GM13976 (cell line): Measurements from ENCODE around the gene DYNC1H1.
A peak's percentile ranks its signal among the peaks of the same experiment; 100 is the strongest.

Experiments used
- DNase-seq: peaks from one replicate; pipeline ENCODE4 v3.0.0; 2012; ENCODE audit warnings: low spot score
- in situ Hi-C: fragments of 300-500 bp; cut with MboI; formaldehyde crosslinking; loops from one replicate; pipeline ENCODE4 v1.12.0; 2022; ENCODE audit warnings: low sequenced_read_pairs, mixed read lengths, inconsistent platforms; ENCODE audit not compliant: unreplicated experiment
- TF ChIP-seq, protein P1 (sequence below): IDR thresholded peaks from 2 replicates; pipeline ENCODE4 v1.5.1; 2012; ENCODE audit warnings: borderline replicate concordance, mild to moderate bottlenecking; ENCODE audit not compliant: insufficient read depth; ENCODE audit errors: extremely low read depth, missing control alignments, control extremely low read depth

The DYNC1H1 gene

DNA sequence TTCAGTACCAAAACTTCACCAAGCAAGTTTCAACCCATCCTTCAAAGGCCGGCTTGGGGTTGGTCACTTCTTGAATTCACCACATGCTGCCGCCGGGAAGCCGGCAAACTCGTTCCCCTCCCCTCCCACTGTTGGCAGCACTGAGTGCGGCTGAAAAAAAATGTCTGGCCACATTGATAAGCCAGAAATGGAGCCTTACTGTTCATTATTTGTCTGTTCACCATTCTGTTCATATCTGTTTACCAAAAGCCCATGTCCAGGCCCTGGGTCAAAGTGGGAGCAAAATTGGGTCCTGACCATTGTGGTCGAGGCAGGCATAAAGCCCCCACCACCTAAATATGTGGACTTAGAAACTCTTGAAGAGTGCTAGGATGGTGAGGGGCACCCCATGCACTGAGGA lies 129.7 kb downstream of the DYNC1H1 start:
- in situ Hi-C loops: no loop called here
- no peak for DNase-seq

DNA sequence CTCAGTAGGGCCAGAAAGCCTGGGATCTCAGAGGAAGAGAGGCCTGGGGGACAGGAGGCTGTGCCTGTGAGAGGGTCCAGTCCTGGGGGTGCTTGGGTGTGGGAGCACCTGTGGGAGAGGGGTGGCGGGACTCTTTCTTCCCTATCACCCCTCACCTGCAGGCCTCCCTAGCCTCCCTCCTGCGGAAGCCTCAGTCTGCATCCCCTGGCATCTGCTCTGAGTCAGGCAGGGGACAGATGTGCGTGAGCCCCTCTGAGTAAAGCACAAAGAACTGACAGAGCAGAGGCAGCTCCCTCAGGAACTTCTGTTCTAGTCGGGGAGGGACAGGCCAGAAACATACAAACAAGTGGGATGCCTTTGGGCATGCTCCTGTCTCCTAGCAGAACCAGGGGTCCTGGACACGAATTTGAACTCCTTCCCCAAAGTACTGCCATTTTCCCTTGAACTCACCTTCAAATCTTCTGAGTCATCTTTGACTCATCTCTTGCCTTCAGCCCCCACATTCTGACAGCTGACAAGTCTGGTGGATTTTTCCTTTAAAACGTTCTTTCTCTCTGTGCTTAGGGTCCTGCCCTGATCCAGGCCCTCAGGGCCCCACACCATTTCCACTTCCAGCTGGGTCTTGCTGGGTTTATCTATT lies 131.0 kb downstream of the DYNC1H1 start:
- in situ Hi-C loops: no loop called here
- TF ChIP-seq, protein P1, sequence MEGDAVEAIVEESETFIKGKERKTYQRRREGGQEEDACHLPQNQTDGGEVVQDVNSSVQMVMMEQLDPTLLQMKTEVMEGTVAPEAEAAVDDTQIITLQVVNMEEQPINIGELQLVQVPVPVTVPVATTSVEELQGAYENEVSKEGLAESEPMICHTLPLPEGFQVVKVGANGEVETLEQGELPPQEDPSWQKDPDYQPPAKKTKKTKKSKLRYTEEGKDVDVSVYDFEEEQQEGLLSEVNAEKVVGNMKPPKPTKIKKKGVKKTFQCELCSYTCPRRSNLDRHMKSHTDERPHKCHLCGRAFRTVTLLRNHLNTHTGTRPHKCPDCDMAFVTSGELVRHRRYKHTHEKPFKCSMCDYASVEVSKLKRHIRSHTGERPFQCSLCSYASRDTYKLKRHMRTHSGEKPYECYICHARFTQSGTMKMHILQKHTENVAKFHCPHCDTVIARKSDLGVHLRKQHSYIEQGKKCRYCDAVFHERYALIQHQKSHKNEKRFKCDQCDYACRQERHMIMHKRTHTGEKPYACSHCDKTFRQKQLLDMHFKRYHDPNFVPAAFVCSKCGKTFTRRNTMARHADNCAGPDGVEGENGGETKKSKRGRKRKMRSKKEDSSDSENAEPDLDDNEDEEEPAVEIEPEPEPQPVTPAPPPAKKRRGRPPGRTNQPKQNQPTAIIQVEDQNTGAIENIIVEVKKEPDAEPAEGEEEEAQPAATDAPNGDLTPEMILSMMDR: no peak
- DNase-seq: peak; percentile 49

More for the DNA sequence above, 129.7 kb downstream of the DYNC1H1 start:
- TF ChIP-seq, protein P1: no peak

DNA sequence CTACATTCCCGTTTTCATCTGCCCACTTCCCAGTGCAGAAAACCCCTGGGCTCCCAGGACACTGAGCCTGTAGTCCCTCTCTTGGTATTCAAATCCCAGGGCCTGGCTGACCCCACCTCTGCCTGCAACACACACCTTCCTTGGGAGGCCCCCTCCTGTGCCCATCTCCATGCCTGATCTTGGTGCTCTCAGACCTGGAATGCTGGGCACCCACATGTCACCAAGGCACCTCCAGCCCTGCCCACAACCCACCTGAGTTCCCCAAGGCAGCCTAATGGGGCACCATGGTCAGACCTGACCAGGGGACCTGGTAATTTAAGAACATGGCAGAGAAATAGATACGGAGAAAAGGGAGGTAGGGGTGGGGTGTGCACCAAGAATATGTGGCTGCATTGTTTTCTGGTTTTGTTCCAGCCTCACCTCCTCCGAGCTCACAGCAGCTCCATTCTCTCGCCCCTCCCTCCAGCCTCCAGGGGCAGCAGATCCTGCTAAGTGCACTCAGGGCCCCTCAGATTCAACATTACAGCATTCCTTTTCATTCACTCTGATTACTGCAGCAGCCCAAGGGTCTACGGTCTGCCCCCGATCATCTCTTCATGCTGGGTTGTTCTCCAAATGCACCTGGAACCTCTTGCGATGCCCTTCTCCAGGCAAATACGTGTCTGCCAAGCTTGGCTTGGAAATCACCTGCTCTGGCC lies 131.6 kb downstream of the DYNC1H1 start:
- in situ Hi-C loops: no loop called here
- TF ChIP-seq, protein P1: no peak
- DNase-seq: no peak

DNA sequence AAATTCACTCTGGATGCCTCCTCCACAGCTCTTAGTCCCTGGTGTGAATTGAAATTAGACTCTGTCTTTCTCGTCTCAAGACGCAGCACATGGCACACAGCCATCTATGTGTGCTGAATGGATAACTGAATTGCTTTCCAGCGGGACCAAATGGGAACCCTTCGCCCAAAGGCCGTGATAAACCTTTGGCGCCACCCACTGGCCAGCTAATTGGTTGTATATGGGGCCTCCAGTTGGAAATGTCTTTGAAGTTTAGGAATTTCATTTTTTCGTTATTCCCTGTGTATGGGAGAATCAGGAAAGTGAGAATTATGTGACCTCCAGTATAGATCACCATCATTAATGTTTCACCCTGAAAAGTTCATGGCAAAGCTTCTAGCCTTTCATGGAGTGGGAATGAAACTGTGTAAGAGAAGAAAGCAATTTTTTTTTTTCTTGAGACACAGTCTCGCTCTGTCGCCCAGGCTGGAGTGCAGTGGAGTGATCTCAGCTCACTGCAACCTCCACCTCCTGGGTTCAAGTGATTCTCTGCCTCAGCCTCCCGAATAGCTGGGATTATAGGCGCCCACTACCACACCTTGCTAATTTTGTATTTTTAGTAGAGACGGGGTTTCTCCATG lies 132.3 kb downstream of the DYNC1H1 start:
- DNase-seq: peak; percentile 72
- in situ Hi-C loops: no loop called here
- TF ChIP-seq, protein P1: peak; percentile 65

DNA sequence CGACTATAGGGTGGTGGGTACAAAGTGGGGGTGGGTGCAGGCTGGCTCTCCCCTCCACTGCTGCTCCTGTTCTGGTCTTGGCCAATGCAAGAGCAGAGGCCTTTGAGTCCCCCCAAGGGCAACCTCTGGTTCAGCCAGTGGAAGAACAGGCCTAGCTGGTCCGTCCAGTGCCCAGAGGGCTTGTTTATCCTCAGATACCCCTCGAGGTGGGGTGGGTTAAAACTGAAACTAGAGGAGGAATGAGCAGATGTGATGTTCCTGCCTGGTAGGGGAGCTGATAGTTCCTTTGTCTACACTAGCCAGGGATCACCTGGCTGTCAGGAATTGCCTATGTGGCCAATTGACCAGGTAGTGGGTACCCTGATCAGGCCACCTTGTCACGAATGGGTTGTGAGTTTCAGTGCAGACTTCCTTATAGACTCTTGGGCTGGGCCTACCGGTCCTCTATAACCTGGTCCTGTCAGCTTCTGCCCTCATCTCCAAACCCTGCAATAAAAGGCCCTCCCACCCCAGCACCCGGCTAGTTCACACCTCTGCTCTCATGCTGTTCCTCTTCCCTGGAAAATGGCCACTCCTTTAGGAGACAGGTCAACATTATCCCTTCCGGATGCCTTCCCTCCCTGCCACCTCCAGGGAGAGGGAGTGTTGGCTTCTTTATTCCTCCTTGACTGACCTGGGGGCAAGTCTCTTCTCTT lies 133.2 kb downstream of the DYNC1H1 start:
- in situ Hi-C loops: no loop called here
- TF ChIP-seq, protein P1: no peak
- DNase-seq: no peak

DNA sequence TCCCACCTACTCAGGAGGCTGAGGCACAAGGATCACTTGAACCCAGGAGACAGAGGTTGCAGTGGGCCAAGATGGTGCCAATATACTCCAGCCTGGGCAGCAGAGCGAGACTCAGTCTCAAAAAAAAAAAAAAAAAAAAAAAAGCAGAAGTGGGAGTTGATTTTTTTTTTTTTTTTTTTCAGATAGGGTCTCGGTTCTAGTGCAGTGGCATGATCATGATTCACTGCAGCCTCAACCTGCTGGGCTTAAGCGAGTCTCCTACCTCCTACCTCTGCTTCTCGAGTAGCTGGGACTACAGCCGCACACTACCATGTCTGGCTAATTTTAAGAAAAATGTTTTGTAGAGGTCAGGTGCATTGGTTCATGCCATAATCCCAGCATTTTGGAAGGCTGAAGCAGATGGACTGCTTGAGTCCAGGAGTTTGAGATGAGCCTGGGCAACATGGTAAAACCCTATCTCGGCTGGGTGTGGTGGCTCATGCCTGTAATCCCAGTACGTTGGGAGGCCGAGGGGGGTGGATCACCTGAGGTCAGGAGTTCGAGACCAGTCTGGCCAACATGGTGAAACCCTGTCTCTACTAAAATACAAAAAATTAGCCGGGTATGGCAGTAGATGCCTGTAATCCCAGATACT lies 138.8 kb downstream of the DYNC1H1 start:
- no peak for DNase-seq
- in situ Hi-C loops: no loop called here
- TF ChIP-seq, protein P1: no peak
